Transverse colon (tissue), 3 donors: ENCODE measurements around the gene GNAQ.

Experiments
- CTCF ChIP-seq, 5 experiments: fragments of 200-600 bp in 3 of 5; fragments of 450-650 bp in 2 of 5; sonication (generic) in 3 of 5; IDR thresholded peaks; 1 replicate in 2 of 5; 2 replicates in 3 of 5; pipeline ENCODE4 v1.5.1; 2016 to 2017; ENCODE audit warnings: antibody characterized with exemption in 5 of 5, inconsistent platforms in 3 of 5, mild to moderate bottlenecking in 2 of 5, moderate library complexity in 1 of 5
- EP300 ChIP-seq: sonication (generic); formaldehyde crosslinking; IDR thresholded peaks from one replicate; pipeline ENCODE4 v1.6.1; 2017; ENCODE audit warnings: antibody characterized with exemption, low read depth
- POLR2A ChIP-seq: fragments of 450-650 bp; IDR thresholded peaks from one replicate; pipeline ENCODE4 v1.6.1; 2016; ENCODE audit warnings: antibody characterized with exemption, mild to moderate bottlenecking, moderate library complexity

- TF ChIP-seq CTCF (IDR thresholded peaks at IDR 0.05) (no peak), POLR2A (no peak), EP300 (no peak)
Observed at GRCh38 chr9:77933019-77933418, 98.6 kb downstream of the GNAQ start.
